GM23338 (cell line): ENCODE measurements around the gene ADAMTS17. TPM values are rescaled to one million over a fixed set of nuclear protein-coding genes. Genes with fewer than 3 reads are reported as not detected.

Experiments used
- ATAC-seq: fragments of 200-7000 bp; cut with Tn5 transposase; 3 replicates; pipeline ENCODE4 v1.9.1; 2020
- DNase-seq: peaks from one replicate; pipeline ENCODE4 v3.0.0-alpha.2; 2015; ENCODE audit warnings: low spot score
- H2AFZ ChIP-seq: fragments of 200-600 bp; sonication (generic); 2 replicates; pipeline ENCODE4 v1.8.0; 2016; ENCODE audit warnings: antibody characterized with exemption, mild to moderate bottlenecking, moderate library complexity
- H3F3A ChIP-seq: fragments of 200-600 bp; sonication (generic); replicated peaks from 2 replicates; pipeline ENCODE4 v1.8.0; 2017; ENCODE audit warnings: antibody characterized with exemption, mixed run types, low read depth
- H3K27ac ChIP-seq: fragments of 200-600 bp; sonication (generic); 2 replicates; pipeline ENCODE4 v1.6.1; 2016; ENCODE audit warnings: low read depth
- H3K27me3 ChIP-seq: fragments of 200-600 bp; sonication (generic); 2 replicates; pipeline ENCODE4 v1.8.0; 2016; ENCODE audit warnings: mild to moderate bottlenecking, mixed run types, moderate library complexity; ENCODE audit not compliant: insufficient read depth
- H3K36me3 ChIP-seq: fragments of 200-600 bp; sonication (generic); 2 replicates; pipeline ENCODE4 v1.8.0; 2016; ENCODE audit warnings: mild to moderate bottlenecking; ENCODE audit not compliant: insufficient read depth
- H3K4me1 ChIP-seq: fragments of 200-600 bp; sonication (generic); 2 replicates; pipeline ENCODE4 v1.8.0; 2016; ENCODE audit warnings: mild to moderate bottlenecking, moderate library complexity; ENCODE audit not compliant: insufficient read depth
- H3K4me2 ChIP-seq: fragments of 200-600 bp; sonication (generic); 2 replicates; pipeline ENCODE4 v1.7.1; 2017; ENCODE audit warnings: mixed run types
- H3K4me3 ChIP-seq: fragments of 200-600 bp; sonication (generic); 2 replicates; pipeline ENCODE4 v1.6.1; 2016; ENCODE audit warnings: mixed run types
- H3K79me2 ChIP-seq: fragments of 200-600 bp; sonication (generic); replicated peaks from 2 replicates; pipeline ENCODE4 v1.8.0; 2017; ENCODE audit warnings: mild to moderate bottlenecking; ENCODE audit not compliant: insufficient read depth
- H3K9me2 ChIP-seq: fragments of 200-600 bp; sonication (generic); 2 replicates; pipeline ENCODE4 v1.8.0; 2017; ENCODE audit not compliant: insufficient read depth
- H4K20me1 ChIP-seq: fragments of 200-600 bp; sonication (generic); replicated peaks from 2 replicates; pipeline ENCODE4 v1.8.0; 2017; ENCODE audit warnings: mild to moderate bottlenecking; ENCODE audit not compliant: insufficient read depth
- H3K27ac Mint-ChIP-seq: 2 replicates; pipeline ENCODE4 v1.8.0; 2020; ENCODE audit warnings: inconsistent platforms, mild to moderate bottlenecking, moderate library complexity, mixed read lengths
- H3K27me3 Mint-ChIP-seq: 3 replicates; pipeline ENCODE4 v1.8.0; 2022; ENCODE audit warnings: low read depth, mild to moderate bottlenecking, moderate library complexity, mixed read lengths, inconsistent platforms; ENCODE audit not compliant: insufficient read depth, poor library complexity
- H3K36me3 Mint-ChIP-seq: 3 replicates; pipeline ENCODE4 v1.8.0; 2021; ENCODE audit warnings: low read depth, mild to moderate bottlenecking, inconsistent platforms, moderate library complexity, mixed read lengths
- H3K4me1 Mint-ChIP-seq: 3 replicates; pipeline ENCODE4 v1.8.0; 2020; ENCODE audit warnings: mild to moderate bottlenecking, inconsistent platforms, mixed read lengths
- H3K4me3 Mint-ChIP-seq: 3 replicates; pipeline ENCODE4 v1.8.0; 2021; ENCODE audit warnings: moderate library complexity, mild to moderate bottlenecking, inconsistent platforms, mixed read lengths
- H3K9me3 Mint-ChIP-seq: 3 replicates; pipeline ENCODE4 v1.8.0; 2020; ENCODE audit warnings: moderate library complexity, mild to moderate bottlenecking, inconsistent platforms, mixed read lengths
- CREB1 ChIP-seq: fragments of 250-450 bp; sonication (Bioruptor Pico); IDR thresholded peaks from 2 replicates; pipeline ENCODE4 v1.5.0; 2020; ENCODE audit warnings: low read depth, mild to moderate bottlenecking, moderate library complexity
- CTCF ChIP-seq, 2 experiments: fragments of 200-600 bp in 1 of 2; sonication (generic) in 1 of 2; conservative IDR thresholded peaks; 2 replicates each; pipeline versions ENCODE4 v1.5.1 to v1.6.1; 2016 to 2017; ENCODE audit warnings: antibody characterized with exemption in 2 of 2, low read depth in 2 of 2, mild to moderate bottlenecking in 2 of 2, moderate library complexity in 1 of 2
- EZH2 ChIP-seq: fragments of 200-600 bp; sonication (generic); IDR thresholded peaks from one replicate; pipeline ENCODE4 v1.8.0; 2017; ENCODE audit warnings: antibody characterized with exemption, mild to moderate bottlenecking, low read depth; ENCODE audit not compliant: unreplicated experiment
- EZH2phosphoT487 ChIP-seq: fragments of 200-600 bp; sonication (generic); IDR thresholded peaks from one replicate; pipeline ENCODE4 v1.8.1; 2018; ENCODE audit warnings: antibody characterized with exemption; ENCODE audit not compliant: unreplicated experiment
- polyA plus RNA-seq: library from polyadenylated mRNA; unstranded; fragments of >200 nt; fragmentation: Nextera tagmentation; extraction: Ambion mirVana; gene quantifications from 2 replicates; pipeline ENCODE4 v1.2.1, GENCODE V29; 2016
- total RNA-seq: library from RNA; depleted of rRNA; stranded (reverse); fragments of >200 nt; shearing (Covaris generic); gene quantifications from 2 replicates; pipeline ENCODE4 v1.2.3, GENCODE V29; 2014
- TF ChIP-seq, protein P1 (sequence below): IDR thresholded peaks from one replicate; pipeline ENCODE4 v1.6.1; 2018; ENCODE audit warnings: antibody characterized with exemption; ENCODE audit not compliant: unreplicated experiment

Gene ADAMTS17
- total and polyA plus RNA-seq, 2 experiments from 2014 or later: 0.60 to 3.8 TPM

DNA sequence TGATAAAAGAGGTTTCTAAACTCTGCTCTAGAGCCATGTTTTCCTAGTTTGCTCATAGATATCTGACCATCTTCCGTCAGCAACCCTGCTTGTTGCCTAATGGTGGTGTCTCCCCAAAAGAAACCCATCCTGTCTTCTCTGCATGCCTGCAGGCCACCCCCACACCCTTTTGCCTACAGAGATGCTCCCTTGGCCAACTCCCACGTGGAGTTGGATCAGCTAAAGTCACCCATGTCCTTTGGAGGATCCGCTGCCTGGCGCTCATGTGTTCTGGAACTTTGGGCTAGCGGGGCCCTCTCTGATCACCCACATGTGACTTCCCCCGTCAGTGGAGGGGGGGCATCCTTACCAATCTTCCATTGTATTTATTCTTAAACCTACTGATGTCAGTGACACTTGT, 185.6 kb downstream of the ADAMTS17 start (continued):
- TF ChIP-seq CTCF (conservative IDR thresholded peaks at IDR 0.05; ENCODE audit: low read depth in 2 of 2) (no peak), EZH2 (no peak), CREB1 (CRISPR knock-in tag) (no peak), EZH2phosphoT487 (no peak)
- TF ChIP-seq, protein P1, sequence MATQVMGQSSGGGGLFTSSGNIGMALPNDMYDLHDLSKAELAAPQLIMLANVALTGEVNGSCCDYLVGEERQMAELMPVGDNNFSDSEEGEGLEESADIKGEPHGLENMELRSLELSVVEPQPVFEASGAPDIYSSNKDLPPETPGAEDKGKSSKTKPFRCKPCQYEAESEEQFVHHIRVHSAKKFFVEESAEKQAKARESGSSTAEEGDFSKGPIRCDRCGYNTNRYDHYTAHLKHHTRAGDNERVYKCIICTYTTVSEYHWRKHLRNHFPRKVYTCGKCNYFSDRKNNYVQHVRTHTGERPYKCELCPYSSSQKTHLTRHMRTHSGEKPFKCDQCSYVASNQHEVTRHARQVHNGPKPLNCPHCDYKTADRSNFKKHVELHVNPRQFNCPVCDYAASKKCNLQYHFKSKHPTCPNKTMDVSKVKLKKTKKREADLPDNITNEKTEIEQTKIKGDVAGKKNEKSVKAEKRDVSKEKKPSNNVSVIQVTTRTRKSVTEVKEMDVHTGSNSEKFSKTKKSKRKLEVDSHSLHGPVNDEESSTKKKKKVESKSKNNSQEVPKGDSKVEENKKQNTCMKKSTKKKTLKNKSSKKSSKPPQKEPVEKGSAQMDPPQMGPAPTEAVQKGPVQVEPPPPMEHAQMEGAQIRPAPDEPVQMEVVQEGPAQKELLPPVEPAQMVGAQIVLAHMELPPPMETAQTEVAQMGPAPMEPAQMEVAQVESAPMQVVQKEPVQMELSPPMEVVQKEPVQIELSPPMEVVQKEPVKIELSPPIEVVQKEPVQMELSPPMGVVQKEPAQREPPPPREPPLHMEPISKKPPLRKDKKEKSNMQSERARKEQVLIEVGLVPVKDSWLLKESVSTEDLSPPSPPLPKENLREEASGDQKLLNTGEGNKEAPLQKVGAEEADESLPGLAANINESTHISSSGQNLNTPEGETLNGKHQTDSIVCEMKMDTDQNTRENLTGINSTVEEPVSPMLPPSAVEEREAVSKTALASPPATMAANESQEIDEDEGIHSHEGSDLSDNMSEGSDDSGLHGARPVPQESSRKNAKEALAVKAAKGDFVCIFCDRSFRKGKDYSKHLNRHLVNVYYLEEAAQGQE: no peak

GRCh38 chr15:100154338-100154737, 187.4 kb downstream of the ADAMTS17 start:
- Mint-ChIP-seq H3K4me1 (peaks cover 8% of the 10 kb centered on the region; the same call in 2 of the 3 replicates), H3K4me3 (no peak overlapping the region), H3K9me3 (peaks cover 3% of the 10 kb centered on the region; the same call in 2 of the 3 replicates), H3K27ac (0 out of 2 replicates have a peak overlapping the region, but pooled peaks have one; percentile 36), H3K36me3 (peaks cover 1% of the 10 kb centered on the region; the same call in 1 of the 3 replicates), H3K27me3 (peaks cover 7% of the 10 kb centered on the region)
- no peak overlapping the region for H3K4me3 ChIP-seq
- H3K79me2 ChIP-seq: no peaks in the 10 kb centered on the region
- no peaks in the 10 kb centered on the region for H4K20me1 ChIP-seq
- H3K4me1 ChIP-seq: no peaks in the 10 kb centered on the region
- H3K27ac ChIP-seq: no peak overlapping the region
- ATAC-seq: no peak
- H2AFZ ChIP-seq: no peak overlapping the region
- no peaks in the 10 kb centered on the region for H3K36me3 ChIP-seq
- no peaks in the 10 kb centered on the region for H3K27me3 ChIP-seq
- no peak overlapping the region for H3K4me2 ChIP-seq
- no peaks in the 10 kb centered on the region for H3K9me2 ChIP-seq
- no peak for TF ChIP-seq CREB1 (CRISPR knock-in tag)
- TF ChIP-seq CTCF (conservative IDR thresholded peaks at IDR 0.05; ENCODE audit: low read depth in 2 of 2): 0 out of 4 replicates have a peak, but pooled peaks of 1 of the 2 experiments have one; percentile 8
- TF ChIP-seq, protein P1: no peak
- no peak for DNase-seq
- H3F3A ChIP-seq: no peaks in the 10 kb centered on the region
